Trophoblast cell (in vitro differentiated cells and primary cell): ENCODE results near the gene INO80E.
"Not testable (repeated sequence)": the region's sequence is repeated elsewhere in the genome, so short reads cannot be mapped to it uniquely, and the experiment has no call there.

ENCODE experiments used
- DNase-seq, 2 donors: peaks; one replicate each; pipeline ENCODE4 v3.0.0-alpha.2; 2016
- H2AFZ ChIP-seq: 2 replicates; pipeline ENCODE4 v1.6.1; 2013; ENCODE audit warnings: low read length, moderate library complexity, mild to moderate bottlenecking; ENCODE audit not compliant: insufficient read depth, poor library complexity
- H2AK5ac ChIP-seq: 2 replicates; pipeline ENCODE4 v1.6.1; 2013; ENCODE audit warnings: mild to moderate bottlenecking, low read length
- H2BK120ac ChIP-seq: 2 replicates; pipeline ENCODE4 v1.6.1; 2013; ENCODE audit warnings: low read length, mild to moderate bottlenecking, moderate library complexity; ENCODE audit not compliant: insufficient read depth, poor library complexity
- H2BK12ac ChIP-seq: 2 replicates; pipeline ENCODE4 v1.6.1; 2013; ENCODE audit warnings: mild to moderate bottlenecking, low read length, moderate library complexity
- H2BK5ac ChIP-seq: 2 replicates; pipeline ENCODE4 v1.6.1; 2013; ENCODE audit warnings: low read length, low read depth, moderate library complexity, mild to moderate bottlenecking; ENCODE audit not compliant: poor library complexity
- H3K14ac ChIP-seq: 2 replicates; pipeline ENCODE4 v1.6.1; 2013; ENCODE audit warnings: mild to moderate bottlenecking, low read length
- H3K18ac ChIP-seq: 2 replicates; pipeline ENCODE4 v1.6.1; 2013; ENCODE audit warnings: mild to moderate bottlenecking, low read length
- H3K23ac ChIP-seq: 2 replicates; pipeline ENCODE4 v1.6.1; 2013; ENCODE audit warnings: low read length
- H3K27ac ChIP-seq: 2 replicates; pipeline ENCODE4 v1.5.1; 2013; ENCODE audit warnings: low read depth, mild to moderate bottlenecking, inconsistent platforms, low read length, moderate library complexity
- H3K27me3 ChIP-seq: 2 replicates; pipeline ENCODE4 v1.6.1; 2013; ENCODE audit warnings: inconsistent platforms, mild to moderate bottlenecking, low read length, moderate library complexity; ENCODE audit not compliant: insufficient read depth
- H3K36me3 ChIP-seq, 2 experiments: 1 replicate in 1 of 2; 2 replicates in 1 of 2; pipeline ENCODE4 v1.6.1; 2013; ENCODE audit warnings: low read length in 2 of 2, mild to moderate bottlenecking in 2 of 2, moderate library complexity in 1 of 2; ENCODE audit not compliant: insufficient read depth in 2 of 2, control insufficient read depth in 1 of 2
- H3K4ac ChIP-seq: 2 replicates; pipeline ENCODE4 v1.6.1; 2013; ENCODE audit warnings: low read depth, mild to moderate bottlenecking, low read length, moderate library complexity
- H3K4me1 ChIP-seq, 2 experiments: 1 replicate in 1 of 2; 2 replicates in 1 of 2; pipeline ENCODE4 v1.6.1; 2013; ENCODE audit warnings: low read length in 2 of 2, mild to moderate bottlenecking in 2 of 2, moderate library complexity in 1 of 2; ENCODE audit not compliant: insufficient read depth in 2 of 2, control insufficient read depth in 1 of 2
- H3K4me2 ChIP-seq: 2 replicates; pipeline ENCODE4 v1.6.1; 2013; ENCODE audit warnings: inconsistent platforms, mild to moderate bottlenecking, low read length, moderate library complexity
- H3K4me3 ChIP-seq: 2 replicates; pipeline ENCODE4 v1.5.1; 2013; ENCODE audit warnings: mild to moderate bottlenecking, low read depth, low read length, inconsistent platforms
- H3K79me1 ChIP-seq: one replicate; pipeline ENCODE4 v1.6.1; 2013; ENCODE audit warnings: low read length
- H3K79me2 ChIP-seq: 2 replicates; pipeline ENCODE4 v1.6.1; 2013; ENCODE audit warnings: low read length, mild to moderate bottlenecking; ENCODE audit not compliant: control insufficient read depth, insufficient read depth, poor library complexity
- H3K9ac ChIP-seq: 2 replicates; pipeline ENCODE4 v1.6.1; 2013; ENCODE audit warnings: mild to moderate bottlenecking, low read length
- H3K9me3 ChIP-seq: 2 replicates; pipeline ENCODE4 v1.6.1; 2013; ENCODE audit warnings: low read depth, mild to moderate bottlenecking, control low read depth, inconsistent platforms, low read length; ENCODE audit not compliant: insufficient read depth
- H4K12ac ChIP-seq: 2 replicates; pipeline ENCODE4 v1.6.1; 2013; ENCODE audit warnings: low read depth, mild to moderate bottlenecking, low read length, moderate library complexity
- H4K8ac ChIP-seq: 2 replicates; pipeline ENCODE4 v1.6.1; 2013; ENCODE audit warnings: low read depth, mild to moderate bottlenecking, low read length, moderate library complexity
- H4K91ac ChIP-seq: one replicate; pipeline ENCODE4 v1.6.1; 2013; ENCODE audit warnings: low read depth, mild to moderate bottlenecking, low read length, moderate library complexity
- WGBS: extraction: QIAGEN DNeasy Blood & Tissue Kit; methylation state at CpG from one replicate; pipeline ENCODE4 v1.1.7; 2013; ENCODE audit warnings: missing lambda C conversion rate; ENCODE audit not compliant: insufficient read length, insufficient coverage; ENCODE audit errors: extremely low coverage; 5-methylcytosine and 5-hydroxymethylcytosine counted together

Gene INO80E

GRCh38 chr16:30032083-30032819 lies 36.2 kb downstream of the INO80E start:
- Histone ChIP-seq H3K36me3 (no peaks in the 10 kb centered on the region), H2BK120ac (no peak overlapping the region), H3K9me3 (peaks cover 2% of the 10 kb centered on the region), H4K91ac (no peak overlapping the region), H3K27me3 (peaks cover 25% of the 10 kb centered on the region), H2BK12ac (no peak overlapping the region), H3K14ac (no peak overlapping the region), H3K18ac (no peak overlapping the region), H3K27ac (no peak overlapping the region), H2AK5ac (no peak overlapping the region), H3K79me1 (no peaks in the 10 kb centered on the region), H3K23ac (no peak overlapping the region), H3K4ac (no peak overlapping the region), H2AFZ (no peak overlapping the region), H3K4me3 (no peak overlapping the region), H4K12ac (no peak overlapping the region), H3K4me1 (no peaks in the 10 kb centered on the region), H3K4me2 (no peak overlapping the region), H3K9ac (no peak overlapping the region), H2BK5ac (no peak overlapping the region), H3K79me2 (no peaks in the 10 kb centered on the region), H4K8ac (no peak overlapping the region)
- peak; percentile 33 to 76 for DNase-seq
- WGBS: no CpG with 5 or more reads among the region's 12 CpGs

GRCh38 chr16:30033270-30033669 lies 37.2 kb downstream of the INO80E start:
- peaks cover 25% of the 10 kb centered on the region for H3K27me3 ChIP-seq
- no peak overlapping the region for H4K12ac ChIP-seq
- no CpG with 5 or more reads among the region's 7 CpGs for WGBS
- H3K27ac ChIP-seq: no peak overlapping the region
- no peak overlapping the region for H3K18ac ChIP-seq
- no peak overlapping the region for H4K8ac ChIP-seq
- no peak overlapping the region for H3K4ac ChIP-seq
- no peak overlapping the region for H2BK12ac ChIP-seq
- H2AFZ ChIP-seq: no peak overlapping the region
- H3K4me2 ChIP-seq: no peak overlapping the region
- H3K9me3 ChIP-seq: peaks cover 2% of the 10 kb centered on the region
- no peak overlapping the region for H3K4me3 ChIP-seq
- H3K9ac ChIP-seq: no peak overlapping the region
- H3K36me3 ChIP-seq: no peaks in the 10 kb centered on the region
- no peak overlapping the region for H2AK5ac ChIP-seq
- H3K23ac ChIP-seq: no peak overlapping the region
- H2BK5ac ChIP-seq: no peak overlapping the region
- no peak overlapping the region for H3K14ac ChIP-seq
- H2BK120ac ChIP-seq: no peak overlapping the region
- H3K79me1 ChIP-seq: no peaks in the 10 kb centered on the region
- H3K4me1 ChIP-seq: no peaks in the 10 kb centered on the region
- DNase-seq: no peak
- no peak overlapping the region for H4K91ac ChIP-seq
- H3K79me2 ChIP-seq: no peaks in the 10 kb centered on the region

- Histone ChIP-seq H3K27ac (no peak overlapping the region), H3K23ac (no peak overlapping the region), H2BK12ac (no peak overlapping the region), H3K27me3 (no peaks in the 10 kb centered on the region), H4K91ac (no peak overlapping the region), H3K79me2 (no peaks in the 10 kb centered on the region), H3K4me3 (no peak overlapping the region), H3K14ac (no peak overlapping the region), H3K4ac (no peak overlapping the region), H3K36me3 (no peaks in the 10 kb centered on the region), H2BK5ac (no peak overlapping the region), H4K12ac (no peak overlapping the region), H2AFZ (no peak overlapping the region), H4K8ac (no peak overlapping the region), H2BK120ac (no peak overlapping the region), H2AK5ac (no peak overlapping the region), H3K4me1 (no peaks in the 10 kb centered on the region), H3K9me3 (peaks cover 1% of the 10 kb centered on the region), H3K18ac (no peak overlapping the region), H3K4me2 (no peak overlapping the region), H3K79me1 (no peaks in the 10 kb centered on the region), H3K9ac (no peak overlapping the region)
- WGBS: no CpG with 5 or more reads among the region's 5 CpGs
- DNase-seq: no peak
Measured at GRCh38 chr16:30040221-30040620, 44.2 kb downstream of the INO80E start.

GRCh38 chr16:30040690-30041089 lies 44.6 kb downstream of the INO80E start:
- not testable (repeated sequence) for H2AFZ ChIP-seq, DNase-seq, H3K9ac ChIP-seq, H4K12ac ChIP-seq, H2BK120ac ChIP-seq, H3K14ac ChIP-seq, H2AK5ac ChIP-seq, H3K4me3 ChIP-seq, H4K8ac ChIP-seq, H4K91ac ChIP-seq, H2BK12ac ChIP-seq, H3K27me3 ChIP-seq, H3K4me1 ChIP-seq, H3K27ac ChIP-seq, H3K79me1 ChIP-seq, H3K4ac ChIP-seq, H3K4me2 ChIP-seq, H3K23ac ChIP-seq, H3K9me3 ChIP-seq, H3K36me3 ChIP-seq, H3K79me2 ChIP-seq, H3K18ac ChIP-seq, H2BK5ac ChIP-seq
- WGBS: no CpG with 5 or more reads among the region's 5 CpGs
